K562 (cell line): Measurements from ENCODE around the gene MRRF. TPM values are rescaled to one million over a fixed set of nuclear protein-coding genes. Genes with fewer than 3 reads are reported as not detected.
A peak's percentile ranks its signal among the peaks of the same experiment; 100 is the strongest.

Experiments used
- ATAC-seq: fragments of 200-7000 bp; cut with Tn5 transposase; 3 replicates; pipeline ENCODE4 v1.9.1; 2020; ENCODE audit warnings: moderate library complexity
- BruUV-seq: library from RNA; stranded (reverse); fragments of 400-500 nt; replicated peaks from 2 replicates; lab custom pipeline; 2021; lab: Mats Ljungman, UMichigan
- CTCF ChIA-PET: fragments of 300-600 bp; formaldehyde crosslinking; extraction: SDS; loops from one replicate; lab custom pipeline; 2021; ENCODE audit warnings: low intra/inter-chr PET ratio; lab: Yijun Ruan, JAX
- POLR2A ChIA-PET: fragments of 300-600, 350-650 bp; sonication (Branson Sonifier 250); formaldehyde crosslinking; extraction: SDS; loops from one replicate; lab custom pipeline; 2021; ENCODE audit warnings: antibody characterized with exemption, inconsistent platforms; lab: Yijun Ruan, JAX
- DNase-seq, 4 experiments: peaks; one replicate each; pipeline versions ENCODE4 v3.0.0 to v3.0.0-alpha.2; 2011 to 2018; ENCODE audit warnings: low spot score in 3 of 4, mixed read lengths in 3 of 4; ENCODE audit errors: extremely low read depth in 1 of 4
- FAIRE-seq: peaks from 2 replicates; lab custom pipeline; 2011; peaks lifted over from hg19 to GRCh38; lab: Jason Lieb, UNC
- H2AFZ ChIP-seq: 2 replicates; pipeline ENCODE4 v1.6.0; 2011; ENCODE audit warnings: low read depth, low read length, control low read depth, inconsistent platforms
- H3K27ac ChIP-seq: fragments of 200-600 bp; 3 replicates; pipeline ENCODE4 v1.8.0; 2011; ENCODE audit warnings: low read depth, mild to moderate bottlenecking, control low read depth, inconsistent platforms, low read length, moderate library complexity, mixed read lengths; ENCODE audit errors: extremely low read depth
- H3K27me3 ChIP-seq, 2 experiments: fragments of 300-600 bp in 1 of 2; 2 replicates in 1 of 2; 3 replicates in 1 of 2; pipeline versions ENCODE4 v1.6.0 to v1.8.0; 2011; ENCODE audit warnings: inconsistent platforms in 2 of 2, low read length in 2 of 2, mild to moderate bottlenecking in 1 of 2, mixed read lengths in 1 of 2, moderate library complexity in 1 of 2; ENCODE audit not compliant: control insufficient read depth in 2 of 2, insufficient read depth in 2 of 2
- H3K36me3 ChIP-seq: fragments of 300-600 bp; 3 replicates; pipeline ENCODE4 v1.8.0; 2011; ENCODE audit warnings: mild to moderate bottlenecking, low read length, inconsistent platforms; ENCODE audit not compliant: control insufficient read depth, insufficient read depth
- H3K4me1 ChIP-seq, 2 experiments: fragments of 200-600 bp in 1 of 2; replicated peaks in 1 of 2; 2 replicates in 1 of 2; 3 replicates in 1 of 2; pipeline versions ENCODE4 v1.5.1 to v1.8.0; 2011; ENCODE audit warnings: inconsistent platforms in 2 of 2, low read length in 2 of 2, mild to moderate bottlenecking in 1 of 2, mixed read lengths in 1 of 2, moderate library complexity in 1 of 2; ENCODE audit not compliant: control insufficient read depth in 2 of 2, insufficient read depth in 2 of 2
- H3K4me2 ChIP-seq: 2 replicates; pipeline ENCODE4 v1.6.1; 2011; ENCODE audit warnings: low read length, control low read depth, inconsistent platforms, mixed read lengths; ENCODE audit not compliant: insufficient read depth
- H3K4me3 ChIP-seq: fragments of 200-600 bp; sonication (generic), shearing (Covaris generic); 2 replicates; pipeline ENCODE4 v1.5.1; 2016; ENCODE audit warnings: control low read depth, inconsistent platforms
- H3K79me2 ChIP-seq: fragments of 200-600 bp; 3 replicates; pipeline ENCODE4 v1.8.0; 2011; ENCODE audit warnings: low read length, inconsistent platforms; ENCODE audit not compliant: control insufficient read depth, insufficient read depth
- H3K9ac ChIP-seq, 2 experiments: 2 replicates each; pipeline versions ENCODE4 v1.6.0 to v1.6.1; 2011; ENCODE audit warnings: low read depth in 2 of 2, low read length in 2 of 2, control low read depth in 1 of 2, inconsistent platforms in 1 of 2, mild to moderate bottlenecking in 1 of 2, mixed read lengths in 1 of 2; ENCODE audit not compliant: insufficient read depth in 1 of 2
- H3K9me1 ChIP-seq: one replicate; pipeline ENCODE4 v1.6.0; 2011; ENCODE audit warnings: inconsistent platforms, mild to moderate bottlenecking, low read length, moderate library complexity; ENCODE audit not compliant: control insufficient read depth, insufficient read depth
- H3K9me3 ChIP-seq: replicated peaks from 2 replicates; pipeline ENCODE4 v1.5.1; 2011; ENCODE audit warnings: low read depth, low read length, inconsistent platforms; ENCODE audit not compliant: control insufficient read depth, insufficient read depth
- H4K20me1 ChIP-seq: replicated peaks from 2 replicates; pipeline ENCODE4 v1.6.1; 2011; ENCODE audit warnings: low read length, inconsistent platforms, mixed read lengths; ENCODE audit not compliant: control insufficient read depth, insufficient read depth
- ARNT ChIP-seq, 2 experiments: fragments of 450-650 bp; IDR thresholded peaks; 2 replicates each; pipeline ENCODE4 v1.6.1; 2016; ENCODE audit warnings: mild to moderate bottlenecking in 1 of 2
- BCOR ChIP-seq: fragments of 450-650 bp; IDR thresholded peaks from 2 replicates; pipeline ENCODE4 v1.6.1; 2016
- GATAD2A ChIP-seq: fragments of 450-650 bp; IDR thresholded peaks from 2 replicates; pipeline ENCODE4 v1.6.1; 2017
- HNRNPL ChIP-seq: fragments of 200-400 bp; formaldehyde crosslinking; IDR thresholded peaks from 2 replicates; pipeline ENCODE4 v1.6.1; 2017; ENCODE audit warnings: low read depth, mild to moderate bottlenecking, low read length
- KDM1A ChIP-seq, 2 experiments: fragments of 450-650 bp; IDR thresholded peaks; 2 replicates each; pipeline ENCODE4 v1.6.1; 2016; ENCODE audit warnings: mild to moderate bottlenecking in 2 of 2
- MAFG ChIP-seq: fragments of 450-650 bp; conservative IDR thresholded peaks from 2 replicates; pipeline ENCODE4 v1.6.1; 2016; ENCODE audit warnings: missing genetic modification characterization, missing compliant biosample characterization
- MBD1 ChIP-seq: fragments of 250-450 bp; sonication (Bioruptor Pico); IDR thresholded peaks from 2 replicates; pipeline ENCODE4 v1.8.0; 2022; ENCODE audit warnings: inconsistent platforms
- RAD51 ChIP-seq: fragments of 450-650 bp; IDR thresholded peaks from 2 replicates; pipeline ENCODE4 v1.7.1; 2016; ENCODE audit warnings: low read depth, mild to moderate bottlenecking, borderline replicate concordance
- RBM25 ChIP-seq: fragments of 200-400 bp; formaldehyde crosslinking; IDR thresholded peaks from 2 replicates; pipeline ENCODE4 v1.6.1; 2018; ENCODE audit warnings: low read length, low read depth, moderate library complexity; ENCODE audit not compliant: severe bottlenecking
- TFE3 ChIP-seq: fragments of 450-650 bp; formaldehyde crosslinking; IDR thresholded peaks from 2 replicates; pipeline ENCODE4 v1.4.0; 2020; ENCODE audit warnings: mild to moderate bottlenecking, mixed read lengths
- TOE1 ChIP-seq, 2 experiments: fragments of 450-650 bp in 1 of 2; sonication (generic) in 1 of 2; formaldehyde crosslinking in 1 of 2; IDR thresholded peaks; 2 replicates each; pipeline versions ENCODE4 v1.7.1 to v1.8.0; 2016 to 2022; ENCODE audit warnings: borderline replicate concordance in 2 of 2, mild to moderate bottlenecking in 2 of 2, antibody characterized with exemption in 1 of 2, inconsistent platforms in 1 of 2, low read depth in 1 of 2, missing genetic modification reagents in 1 of 2, moderate library complexity in 1 of 2
- TSC22D4 ChIP-seq: fragments of 450-650 bp; IDR thresholded peaks from 2 replicates; pipeline ENCODE4 v1.6.1; 2016; ENCODE audit warnings: missing genetic modification characterization, missing biosample characterization, control low read depth
- USF2 ChIP-seq: sonication (generic); formaldehyde crosslinking; IDR thresholded peaks from 2 replicates; pipeline ENCODE4 v1.5.0; 2020; ENCODE audit warnings: missing genetic modification reagents
- ZBTB9 ChIP-seq: fragments of 450-650 bp; formaldehyde crosslinking; IDR thresholded peaks from 2 replicates; pipeline ENCODE4 v1.4.0; 2020; ENCODE audit warnings: mild to moderate bottlenecking, moderate library complexity
- WGBS: fragments of 100-300 bp; shearing (Covaris generic); methylation state at CpG from one replicate; pipeline ENCODE4 v1.1.6; 2016; ENCODE audit warnings: low coverage, mixed read lengths; ENCODE audit not compliant: insufficient coverage; ENCODE audit errors: missing lambda C conversion rate; 5-methylcytosine and 5-hydroxymethylcytosine counted together
- in situ Hi-C: fragments of 300-500 bp; cut with MboI; formaldehyde crosslinking; loops from 4 replicates; pipeline ENCODE4 v1.15.0; 2018; ENCODE audit warnings: inconsistent platforms, mixed read lengths
- intact Hi-C: fragments of 100-400 bp; cut with micrococcal nuclease; formaldehyde crosslinking; loops from 2 replicates; pipeline ENCODE4 v1.14.2; 2022
- polyA plus RNA-seq, 8 experiments: library from polyadenylated mRNA; depleted of rRNA in 4 of 8; stranded (reverse) in 5 of 8; unstranded in 3 of 8; fragments of >200 nt; fragmentation: Nextera tagmentation in 2 of 8; fragmentation: Illumina TruSeq in 1 of 8; extraction: Ambion mirVana in 2 of 8; extraction: Trizol in 1 of 8; gene quantifications; 2 replicates each; pipeline versions ENCODE4 v1.2.1 to v1.2.3, GENCODE V29; 2011 to 2014; ENCODE audit warnings: inconsistent platforms in 1 of 8, missing spikeins in 1 of 8
- total RNA-seq, 7 experiments: library from RNA; depleted of rRNA in 6 of 7; stranded (reverse); fragments of >200 nt in 6 of 7; fragmentation: Illumina TruSeq in 2 of 7; extraction: Trizol in 2 of 7; gene quantifications; 2 replicates each; pipeline versions ENCODE4 v1.2.1 to v1.2.3, GENCODE V29; 2011 to 2021; ENCODE audit warnings: low replicate concordance in 1 of 7

The MRRF gene
- total and polyA plus RNA-seq, 9 of the 15 experiments (the other 6 are each of a cell fraction or from before 2014, with no cell fraction given) = 55.0 to 105 (median 81.2) TPM

- TF ChIP-seq USF2 (CRISPR knock-in tag) (peak; percentile 45), HNRNPL (no peak), BCOR (peak; percentile 11; the same call in 1 of the 2 replicates), TFE3 (peak; percentile 90), KDM1A (IDR thresholded peaks at IDR 0.05) (0 out of 4 replicates have a peak, but pooled peaks of 1 of the 2 experiments have one; percentile 14), MBD1 (CRISPR knock-in tag) (no peak), TSC22D4 (tag) (no peak), ARNT (IDR thresholded peaks at IDR 0.05) (no peak), GATAD2A (0 out of 2 replicates have a peak, but pooled peaks have one; percentile 3), TOE1 (IDR thresholded peaks at IDR 0.05; ENCODE audit: borderline replicate concordance) (peak; percentile 78; the same call in 1 of the 2 replicates), TOE1 (CRISPR knock-in tag; IDR thresholded peaks at IDR 0.05; ENCODE audit: borderline replicate concordance, low read depth) (no peak), RBM25 (peak; percentile 69), ZBTB9 (CRISPR knock-in tag) (no peak), MAFG (tag) (no peak), RAD51 (peak; percentile 63; the same call in 1 of the 2 replicates)
- TF ChIP-seq, all 486 proteins: peak for 8
- intact Hi-C loops = loop anchor here (2.0 to 5.0 kb wide), 2 partner anchors 51 to 107 kb away; partner anchors contain the start of genes MORN5 and NDUFA8
- Histone ChIP-seq H3K79me2 (peaks cover 81% of the 10 kb centered on the region), H2AFZ (peak overlapping the region; percentile 90), H4K20me1 (no peaks in the 10 kb centered on the region), H3K27me3 (no peaks in the 10 kb centered on the region), H3K4me3 (peak overlapping the region; percentile 85), H3K9ac (peak overlapping the region; percentile 95), H3K36me3 (peaks cover 71% of the 10 kb centered on the region), H3K27ac (peak overlapping the region; percentile 94), H3K9me3 (no peaks in the 10 kb centered on the region), H3K4me1 (peaks cover 0 to 26% of the 10 kb centered on the region in 2 experiments; a peak in 2 of 5 replicates), H3K4me2 (peak overlapping the region; percentile 97), H3K9me1 (no peaks in the 10 kb centered on the region)
- WGBS = 1% methylated on average over 13 of the region's 13 CpGs
- no TSS peak for BruUV-seq
- in situ Hi-C loops = no loop called here
- DNase-seq (peak in 1 of 4 experiments; percentile 16), FAIRE-seq (no peak), ATAC-seq (no peak)
- POLR2A ChIA-PET = interaction anchor here (1.1 to 3.9 kb wide), 7 partner anchors 9 to 50 kb away, joined by 3 to 18 read pairs (median 6); no protein-coding TSS in a partner anchor
- CTCF ChIA-PET = no interaction called here
These were observed 858 bp upstream of the MRRF start for GRCh38 chr9:122263699-122264349.
